Body of pancreas (tissue), 4 donors: ENCODE measurements around the gene SLC12A8.

Experiments used
- CTCF ChIP-seq, 7 experiments: fragments of 450-650 bp in 4 of 7; fragments of 200-600 bp in 3 of 7; sonication (generic) in 3 of 7; IDR thresholded peaks; one replicate each; pipeline ENCODE4 v1.5.1; 2016 to 2019; ENCODE audit warnings: antibody characterized with exemption in 7 of 7
- POLR2A ChIP-seq, 3 donors: fragments of 450-650 bp; IDR thresholded peaks; one replicate each; pipeline ENCODE4 v1.6.1; 2016; ENCODE audit warnings: antibody characterized with exemption in 3 of 3, mild to moderate bottlenecking in 2 of 3

DNA sequence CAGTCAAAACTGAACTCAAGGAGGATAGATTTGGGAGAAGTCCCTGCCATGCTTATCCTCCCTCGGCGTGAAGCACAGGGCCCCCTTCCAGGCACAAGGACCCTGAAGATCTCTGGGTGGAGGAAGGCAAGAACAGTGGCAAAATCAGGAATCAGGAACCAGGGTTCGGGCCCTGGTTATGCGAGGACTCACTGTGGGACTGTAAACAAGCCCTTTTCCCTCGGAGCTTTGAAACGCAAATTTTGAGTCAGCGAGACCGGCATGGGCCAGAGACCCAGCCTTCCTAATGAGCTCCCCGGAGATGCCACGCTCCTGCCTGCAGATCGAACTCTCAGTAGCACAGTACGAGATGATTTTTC, 70.1 kb downstream of the SLC12A8 start:
- TF ChIP-seq POLR2A (IDR thresholded peaks at IDR 0.05) (no peak), CTCF (IDR thresholded peaks at IDR 0.05) (no peak)
